ENCODE results near the gene CGNL1. TPM values are rescaled to one million over a fixed set of nuclear protein-coding genes. Genes with fewer than 3 reads are reported as not detected.

CGNL1 gene
- total RNA-seq, 1 donor from 2014 or later, result 11.0 TPM

GRCh38 chr15:57596978-57597377 is 220.7 kb downstream of the CGNL1 start:
- peaks cover 19% of the 10 kb centered on the region for H3K27me3 Mint-ChIP-seq (ENCODE audit: low read depth, unreplicated experiment)
- TF ChIP-seq CTCF (IDR thresholded peaks at IDR 0.05; ENCODE audit: insufficient read depth, low read depth, low read length) (no peak), EZH2 (IDR thresholded peaks at IDR 0.05; ENCODE audit: insufficient read depth, low read length) (no peak)
- FAIRE-seq (no peak), DNase-seq (ENCODE audit: low read depth) (no peak)
- no peak overlapping the region for H3K27ac Mint-ChIP-seq (ENCODE audit: unreplicated experiment)
- Histone ChIP-seq H3K4me1 (ENCODE audit: insufficient read depth, low read length) (no peaks in the 10 kb centered on the region), H3K4me3 (ENCODE audit: insufficient read depth, low read depth, low read length) (no peak overlapping the region), H3K9me3 (ENCODE audit: insufficient read depth, low read depth, low read length) (no peaks in the 10 kb centered on the region), H3K79me2 (ENCODE audit: insufficient read depth, low read length) (no peaks in the 10 kb centered on the region), H3K4me2 (ENCODE audit: low read length) (no peak overlapping the region), H3K9ac (ENCODE audit: low read length) (no peak overlapping the region), H3K27ac (ENCODE audit: low read depth, low read length) (no peak overlapping the region), H3K36me3 (ENCODE audit: insufficient read depth, low read length) (no peaks in the 10 kb centered on the region), H3K27me3 (ENCODE audit: insufficient read depth, low read length) (peaks cover 15% of the 10 kb centered on the region), H4K20me1 (ENCODE audit: insufficient read depth, low read length) (no peaks in the 10 kb centered on the region), H2AFZ (ENCODE audit: low read depth, low read length) (no peak overlapping the region)
- H3K36me3 Mint-ChIP-seq (ENCODE audit: low read depth, unreplicated experiment), result no peaks in the 10 kb centered on the region
- H3K4me1 Mint-ChIP-seq (ENCODE audit: low read depth, unreplicated experiment), result no peaks in the 10 kb centered on the region
- no peak overlapping the region for H3K4me3 Mint-ChIP-seq (ENCODE audit: unreplicated experiment)
- no peaks in the 10 kb centered on the region for H3K9me3 Mint-ChIP-seq (ENCODE audit: unreplicated experiment)

- Mint-ChIP-seq H3K9me3 (ENCODE audit: unreplicated experiment) (no peaks in the 10 kb centered on the region), H3K27me3 (ENCODE audit: low read depth, unreplicated experiment) (peaks cover 16% of the 10 kb centered on the region), H3K4me1 (ENCODE audit: low read depth, unreplicated experiment) (no peaks in the 10 kb centered on the region), H3K27ac (ENCODE audit: unreplicated experiment) (no peak overlapping the region), H3K36me3 (ENCODE audit: low read depth, unreplicated experiment) (no peaks in the 10 kb centered on the region), H3K4me3 (ENCODE audit: unreplicated experiment) (no peak overlapping the region)
- no peak overlapping the region for H3K4me3 ChIP-seq (ENCODE audit: insufficient read depth, low read depth, low read length)
- no peak overlapping the region for H3K4me2 ChIP-seq (ENCODE audit: low read length)
- no peaks in the 10 kb centered on the region for H3K36me3 ChIP-seq (ENCODE audit: insufficient read depth, low read length)
- H2AFZ ChIP-seq (ENCODE audit: low read depth, low read length), result no peak overlapping the region
- H4K20me1 ChIP-seq (ENCODE audit: insufficient read depth, low read length), result no peaks in the 10 kb centered on the region
- H3K27ac ChIP-seq (ENCODE audit: low read depth, low read length), result no peak overlapping the region
- H3K9me3 ChIP-seq (ENCODE audit: insufficient read depth, low read depth, low read length), result no peaks in the 10 kb centered on the region
- FAIRE-seq (no peak), DNase-seq (ENCODE audit: low read depth) (no peak)
- H3K9ac ChIP-seq (ENCODE audit: low read length), result no peak overlapping the region
- no peaks in the 10 kb centered on the region for H3K79me2 ChIP-seq (ENCODE audit: insufficient read depth, low read length)
- H3K27me3 ChIP-seq (ENCODE audit: insufficient read depth, low read length), result peaks cover 10% of the 10 kb centered on the region
- TF ChIP-seq CTCF (IDR thresholded peaks at IDR 0.05; ENCODE audit: insufficient read depth, low read depth, low read length) (no peak), EZH2 (IDR thresholded peaks at IDR 0.05; ENCODE audit: insufficient read depth, low read length) (no peak)
- no peaks in the 10 kb centered on the region for H3K4me1 ChIP-seq (ENCODE audit: insufficient read depth, low read length)
Observed at GRCh38 chr15:57597431-57597830, 221.1 kb downstream of the CGNL1 start.

DNA sequence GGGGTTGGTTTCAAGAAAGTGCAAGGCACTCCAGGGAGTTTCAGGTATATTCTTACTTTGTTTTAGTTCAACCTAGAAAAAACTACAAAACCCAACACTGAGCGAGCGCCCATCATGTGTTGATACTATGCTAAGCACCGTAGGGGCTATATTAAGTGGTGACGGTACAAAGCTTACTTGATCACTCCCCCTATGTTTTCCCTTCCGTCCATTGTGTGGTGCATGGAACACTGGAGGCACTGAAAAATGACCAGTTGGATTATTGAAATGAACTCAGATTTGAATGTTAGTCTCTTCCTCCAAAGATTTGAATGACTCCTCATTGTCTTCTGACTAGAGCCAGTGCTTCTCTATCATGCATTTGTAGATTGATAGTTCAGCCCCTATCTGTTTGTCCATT is 222.0 kb downstream of the CGNL1 start:
- Mint-ChIP-seq H3K27me3 (ENCODE audit: low read depth, unreplicated experiment) (peaks cover 11% of the 10 kb centered on the region), H3K36me3 (ENCODE audit: low read depth, unreplicated experiment) (no peaks in the 10 kb centered on the region), H3K4me1 (ENCODE audit: low read depth, unreplicated experiment) (no peaks in the 10 kb centered on the region), H3K4me3 (ENCODE audit: unreplicated experiment) (no peak overlapping the region), H3K27ac (ENCODE audit: unreplicated experiment) (no peak overlapping the region), H3K9me3 (ENCODE audit: unreplicated experiment) (no peaks in the 10 kb centered on the region)
- H3K4me3 ChIP-seq (ENCODE audit: insufficient read depth, low read depth, low read length), result no peak overlapping the region
- no peaks in the 10 kb centered on the region for H3K4me1 ChIP-seq (ENCODE audit: insufficient read depth, low read length)
- no peak overlapping the region for H3K9ac ChIP-seq (ENCODE audit: low read length)
- H3K36me3 ChIP-seq (ENCODE audit: insufficient read depth, low read length), result no peaks in the 10 kb centered on the region
- no peak overlapping the region for H2AFZ ChIP-seq (ENCODE audit: low read depth, low read length)
- H3K27ac ChIP-seq (ENCODE audit: low read depth, low read length), result no peak overlapping the region
- no peak for DNase-seq (ENCODE audit: low read depth)
- H3K9me3 ChIP-seq (ENCODE audit: insufficient read depth, low read depth, low read length), result no peaks in the 10 kb centered on the region
- H3K79me2 ChIP-seq (ENCODE audit: insufficient read depth, low read length), result no peaks in the 10 kb centered on the region
- no peaks in the 10 kb centered on the region for H4K20me1 ChIP-seq (ENCODE audit: insufficient read depth, low read length)
- no peak for TF ChIP-seq EZH2 (IDR thresholded peaks at IDR 0.05; ENCODE audit: insufficient read depth, low read length)
- no peak for TF ChIP-seq CTCF (IDR thresholded peaks at IDR 0.05; ENCODE audit: insufficient read depth, low read depth, low read length)
- H3K27me3 ChIP-seq (ENCODE audit: insufficient read depth, low read length), result peaks cover 5% of the 10 kb centered on the region
- H3K4me2 ChIP-seq (ENCODE audit: low read length), result no peak overlapping the region
- no peak for FAIRE-seq

Data from astrocyte (in vitro differentiated cells and primary cell).